ENCODE measurements around the gene MLIP. TPM values are rescaled to one million over a fixed set of nuclear protein-coding genes. Genes with fewer than 3 reads are reported as not detected.

The MLIP gene
- total and polyA plus RNA-seq, 2 experiments from 2014 or later, result not detected

- H3K4me1 Mint-ChIP-seq, result peaks cover 6% of the 10 kb centered on the region; the same call in 1 of the 3 replicates
- no peak for ATAC-seq
These were observed 144.6 kb downstream of the MLIP start for GRCh38 chr6:54255886-54256285.

More at GRCh38 chr6:54255886-54256285, 144.6 kb downstream of the MLIP start:
- Mint-ChIP-seq H3K36me3 (ENCODE audit: low read depth) (no peaks in the 10 kb centered on the region), H3K27ac (no peak overlapping the region), H3K9me3 (no peaks in the 10 kb centered on the region), H3K27me3 (ENCODE audit: insufficient read depth, low read depth, poor library complexity) (no peaks in the 10 kb centered on the region), H3K4me3 (no peak overlapping the region)
- Histone ChIP-seq H3K36me3 (ENCODE audit: insufficient read depth) (no peaks in the 10 kb centered on the region), H3K79me2 (replicated peaks; ENCODE audit: insufficient read depth) (no peaks in the 10 kb centered on the region), H3K4me1 (ENCODE audit: insufficient read depth) (peaks cover 10% of the 10 kb centered on the region), H3K9me2 (ENCODE audit: insufficient read depth) (no peaks in the 10 kb centered on the region), H4K20me1 (replicated peaks; ENCODE audit: insufficient read depth) (no peaks in the 10 kb centered on the region), H2AFZ (no peak overlapping the region), H3K27ac (ENCODE audit: low read depth) (no peak overlapping the region), H3K27me3 (ENCODE audit: insufficient read depth) (no peaks in the 10 kb centered on the region), H3K4me2 (no peak overlapping the region), H3F3A (replicated peaks; ENCODE audit: low read depth) (no peaks in the 10 kb centered on the region), H3K4me3 (no peak overlapping the region)
- TF ChIP-seq CREB1 (CRISPR knock-in tag; IDR thresholded peaks at IDR 0.05; ENCODE audit: low read depth) (no peak), NANOG (IDR thresholded peaks at IDR 0.05; ENCODE audit: borderline replicate concordance) (no peak), POLR2AphosphoS5 (IDR thresholded peaks at IDR 0.05; ENCODE audit: low read depth) (no peak), ZNF114 (CRISPR knock-in tag; IDR thresholded peaks at IDR 0.05) (no peak), ZNF462 (CRISPR knock-in tag; IDR thresholded peaks at IDR 0.05) (no peak), CTCF (conservative IDR thresholded peaks at IDR 0.05; ENCODE audit: low read depth in 2 of 2) (no peak), JUNB (IDR thresholded peaks at IDR 0.05; ENCODE audit: unreplicated experiment) (no peak), ETS1 (IDR thresholded peaks at IDR 0.05) (no peak), STAT1 (IDR thresholded peaks at IDR 0.05; ENCODE audit: unreplicated experiment) (no peak), EZH2 (IDR thresholded peaks at IDR 0.05; ENCODE audit: low read depth, unreplicated experiment) (no peak), EZH2phosphoT487 (IDR thresholded peaks at IDR 0.05; ENCODE audit: unreplicated experiment) (no peak), REST (IDR thresholded peaks at IDR 0.05; ENCODE audit: unreplicated experiment) (no peak), ZNF331 (CRISPR knock-in tag; IDR thresholded peaks at IDR 0.05; ENCODE audit: low read depth) (no peak)
- no peak for DNase-seq (ENCODE audit: low spot score)
